Activated CD8-positive, alpha-beta T cell treated with anti-CD3 and anti-CD28 coated beads, Interleukin-2, amount 10 ng/mL, durations not matched to agents 7 days and 5 days (primary cell): ENCODE results near the gene MRGPRG. TPM values are rescaled to one million over a fixed set of nuclear protein-coding genes. Genes with fewer than 3 reads are reported as not detected.

Experiments
- ATAC-seq: fragments of 150-1000 bp; cut with Tn5 transposase; one replicate; pipeline ENCODE4 v1.10.0; 2021; ENCODE audit warnings: moderate library complexity
- CTCF ChIA-PET: fragments of 350-600 bp; sonication (Branson Sonifier 250); formaldehyde crosslinking; loops from one replicate; lab custom pipeline; 2021; ENCODE audit warnings: antibody characterized with exemption; lab: Charles Lee
- POLR2A ChIA-PET: fragments of 350-600 bp; sonication (Branson Sonifier 250); formaldehyde crosslinking; loops from one replicate; lab custom pipeline; 2021; ENCODE audit warnings: antibody characterized with exemption; lab: Charles Lee
- DNase-seq: peaks from one replicate; pipeline ENCODE4 v3.0.0-alpha.2; 2020
- H3K27ac Mint-ChIP-seq: one replicate; pipeline ENCODE4 v1.8.0; 2021; ENCODE audit warnings: mild to moderate bottlenecking, mixed read lengths
- H3K27me3 Mint-ChIP-seq: one replicate; pipeline ENCODE4 v1.8.0; 2021; ENCODE audit warnings: low read depth, mixed read lengths
- H3K36me3 Mint-ChIP-seq: one replicate; pipeline ENCODE4 v1.8.0; 2021; ENCODE audit warnings: low read depth, mixed read lengths
- H3K4me1 Mint-ChIP-seq: one replicate; pipeline ENCODE4 v1.8.0; 2021; ENCODE audit warnings: low read depth, mixed read lengths
- H3K4me3 Mint-ChIP-seq: one replicate; pipeline ENCODE4 v1.8.0; 2021; ENCODE audit warnings: mild to moderate bottlenecking, mixed read lengths
- H3K9me3 Mint-ChIP-seq: one replicate; pipeline ENCODE4 v1.8.0; 2022; ENCODE audit warnings: mixed read lengths; ENCODE audit not compliant: insufficient read depth
- total RNA-seq, 2 experiments: library from RNA; stranded (reverse); gene quantifications; one replicate each; pipeline ENCODE4 v1.2.3, GENCODE V29; 2021

The MRGPRG gene
- total RNA-seq, 2 experiments from 2014 or later, result not detected

DNA sequence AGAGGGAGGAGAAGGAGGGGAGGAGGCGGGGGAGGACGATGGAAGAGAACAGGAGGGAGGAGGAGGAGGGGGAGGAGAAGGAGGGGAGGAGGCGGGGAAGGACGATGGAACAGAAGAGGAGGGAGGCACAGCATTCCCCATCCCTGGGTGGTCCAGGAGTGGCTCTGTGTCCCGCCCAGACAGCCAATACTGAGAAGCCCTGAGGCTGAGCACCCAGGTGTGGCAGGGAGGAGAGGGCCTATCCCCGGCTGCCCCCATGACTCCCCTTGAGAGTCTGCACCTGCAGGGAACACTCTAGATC, 12.9 kb upstream of the MRGPRG start:
- Mint-ChIP-seq H3K36me3 (no peaks in the 10 kb centered on the region), H3K4me3 (no peak overlapping the region), H3K9me3 (no peaks in the 10 kb centered on the region), H3K4me1 (no peaks in the 10 kb centered on the region), H3K27ac (no peak overlapping the region), H3K27me3 (peaks cover 11% of the 10 kb centered on the region)
- DNase-seq (no peak), ATAC-seq (no peak)
- POLR2A ChIA-PET, result no interaction called here
- CTCF ChIA-PET, result no interaction called here

GRCh38 chr11:3230636-3231549, 12.3 kb upstream of the MRGPRG start:
- ATAC-seq (no peak), DNase-seq (no peak)
- Mint-ChIP-seq H3K4me1 (no peaks in the 10 kb centered on the region), H3K4me3 (no peak overlapping the region), H3K27ac (no peak overlapping the region), H3K9me3 (no peaks in the 10 kb centered on the region), H3K27me3 (peaks cover 11% of the 10 kb centered on the region), H3K36me3 (no peaks in the 10 kb centered on the region)
- ChIA-PET CTCF (no interaction called here), POLR2A (no interaction called here)

- no peak for ATAC-seq
- Mint-ChIP-seq H3K4me1 (no peaks in the 10 kb centered on the region), H3K27me3 (peaks cover 5% of the 10 kb centered on the region), H3K9me3 (no peaks in the 10 kb centered on the region), H3K27ac (no peak overlapping the region), H3K36me3 (no peaks in the 10 kb centered on the region), H3K4me3 (no peak overlapping the region)
- ChIA-PET POLR2A (no interaction called here), CTCF (no interaction called here)
- no peak for DNase-seq
Observed at GRCh38 chr11:3229673-3230630, 11.3 kb upstream of the MRGPRG start.

GRCh38 chr11:3228445-3228829, 9.8 kb upstream of the MRGPRG start:
- Mint-ChIP-seq H3K36me3 (no peaks in the 10 kb centered on the region), H3K4me3 (no peak overlapping the region), H3K4me1 (peaks cover under 1% of the 10 kb centered on the region), H3K9me3 (no peaks in the 10 kb centered on the region), H3K27ac (no peak overlapping the region), H3K27me3 (peaks cover 3% of the 10 kb centered on the region)
- ChIA-PET CTCF (no interaction called here), POLR2A (no interaction called here)
- DNase-seq (no peak), ATAC-seq (no peak)

GRCh38 chr11:3227568-3228444, 9.2 kb upstream of the MRGPRG start:
- Mint-ChIP-seq H3K4me1 (peaks cover 6% of the 10 kb centered on the region), H3K27me3 (peaks cover 7% of the 10 kb centered on the region), H3K4me3 (no peak overlapping the region), H3K9me3 (no peaks in the 10 kb centered on the region), H3K27ac (no peak overlapping the region), H3K36me3 (no peaks in the 10 kb centered on the region)
- CTCF ChIA-PET, result no interaction called here
- DNase-seq, result no peak
- no peak for ATAC-seq
- POLR2A ChIA-PET, result no interaction called here

DNA sequence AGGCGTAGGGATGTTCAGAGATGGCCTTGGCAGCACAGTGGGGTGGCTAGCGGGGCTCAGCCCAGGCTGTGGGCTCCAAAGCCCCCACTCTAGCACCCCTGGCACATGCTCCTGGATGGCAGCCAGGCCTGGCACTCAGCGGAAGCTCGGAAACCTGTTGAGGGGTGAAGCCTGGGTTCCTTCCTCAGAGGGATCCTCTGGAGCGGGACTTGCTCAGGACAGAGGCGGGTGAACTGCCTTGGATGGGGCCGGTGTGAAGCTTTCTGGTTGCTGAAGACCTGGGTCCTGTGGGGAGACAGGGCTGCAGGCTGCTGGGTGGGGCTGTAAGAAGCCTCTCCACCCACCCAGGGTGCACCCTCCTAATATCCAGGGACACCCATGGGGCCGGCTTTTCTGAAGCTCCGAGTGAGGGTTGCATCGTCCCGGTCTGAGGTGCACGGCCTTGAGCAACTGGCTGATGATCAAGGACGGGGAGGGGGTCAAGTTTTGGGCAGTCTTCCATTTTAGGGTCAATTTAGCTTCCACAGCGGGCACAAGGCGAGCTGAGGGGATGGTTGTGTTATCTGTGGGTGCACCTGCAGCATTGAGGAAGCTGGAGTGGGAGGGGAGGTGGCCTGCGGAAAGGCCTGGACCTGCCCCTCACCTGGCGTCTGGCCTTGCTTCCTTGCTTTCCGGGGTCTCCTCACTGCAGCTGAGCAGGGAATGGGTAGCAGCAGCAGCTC, 8.4 kb upstream of the MRGPRG start:
- H3K27me3 Mint-ChIP-seq, result peaks cover 7% of the 10 kb centered on the region
- H3K4me3 Mint-ChIP-seq, result no peak overlapping the region
- DNase-seq (no peak), ATAC-seq (no peak)
- POLR2A ChIA-PET, result no interaction called here
- no peaks in the 10 kb centered on the region for H3K36me3 Mint-ChIP-seq
- CTCF ChIA-PET, result no interaction called here
- H3K9me3 Mint-ChIP-seq, result no peaks in the 10 kb centered on the region
- peaks cover 8% of the 10 kb centered on the region for H3K4me1 Mint-ChIP-seq
- no peak overlapping the region for H3K27ac Mint-ChIP-seq

DNA sequence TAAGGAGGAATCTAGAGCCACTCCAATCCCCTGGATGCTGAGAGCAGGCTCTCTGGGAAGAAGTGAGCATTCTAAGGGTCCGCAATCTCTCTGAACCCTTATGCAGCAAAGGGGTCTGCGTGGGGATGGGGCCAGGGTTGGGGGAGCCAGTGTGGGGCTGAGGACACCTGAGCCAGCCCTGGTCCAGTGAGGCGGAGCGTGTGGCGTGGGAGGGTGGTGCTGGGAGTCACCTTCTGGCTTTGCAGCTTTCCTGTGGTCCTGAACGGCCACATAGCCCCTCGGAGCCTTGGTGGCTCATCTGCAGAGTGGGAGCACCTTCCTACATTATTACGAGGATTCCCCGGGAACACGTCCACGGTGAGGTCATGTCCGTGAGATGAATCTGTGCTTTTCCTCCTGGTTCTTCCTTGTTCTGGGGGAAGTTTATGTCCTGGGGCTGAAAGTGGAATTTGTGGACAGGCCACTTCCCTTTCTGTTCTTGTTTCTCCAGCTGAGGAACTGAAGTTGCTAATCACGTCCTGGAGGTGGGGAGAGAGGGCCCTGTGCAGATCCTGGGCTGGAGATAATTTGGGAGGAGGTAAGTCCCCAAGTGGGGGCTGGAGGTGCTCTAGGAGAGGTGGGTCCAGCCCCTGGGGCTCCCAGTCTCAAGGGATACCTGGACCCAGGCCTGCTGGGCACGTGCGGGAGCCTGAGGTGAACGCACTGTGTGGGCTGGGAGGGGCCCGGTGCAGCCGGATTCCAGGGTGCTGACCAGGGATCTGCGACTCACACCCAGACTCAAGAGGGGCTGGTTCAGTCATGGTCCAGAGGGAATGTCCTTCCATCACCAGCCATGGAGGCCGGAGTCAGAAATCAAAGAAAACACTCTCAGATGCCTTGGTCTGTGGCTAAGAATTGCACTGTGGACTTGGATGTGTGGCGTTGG, 7.5 kb upstream of the MRGPRG start:
- POLR2A ChIA-PET, result no interaction called here
- ATAC-seq, result no peak
- no peaks in the 10 kb centered on the region for H3K9me3 Mint-ChIP-seq
- H3K4me1 Mint-ChIP-seq, result peaks cover 8% of the 10 kb centered on the region
- no peak for DNase-seq
- CTCF ChIA-PET, result no interaction called here
- peaks cover 7% of the 10 kb centered on the region for H3K27me3 Mint-ChIP-seq
- no peak overlapping the region for H3K4me3 Mint-ChIP-seq
- H3K36me3 Mint-ChIP-seq, result no peaks in the 10 kb centered on the region
- H3K27ac Mint-ChIP-seq, result no peak overlapping the region

- CTCF ChIA-PET, result no interaction called here
- DNase-seq (peak; percentile 12), ATAC-seq (no peak)
- H3K4me3 Mint-ChIP-seq, result no peak overlapping the region
- H3K4me1 Mint-ChIP-seq, result peaks cover 8% of the 10 kb centered on the region
- H3K9me3 Mint-ChIP-seq, result no peaks in the 10 kb centered on the region
- no peak overlapping the region for H3K27ac Mint-ChIP-seq
- POLR2A ChIA-PET, result no interaction called here
- peaks cover 7% of the 10 kb centered on the region for H3K27me3 Mint-ChIP-seq
- no peaks in the 10 kb centered on the region for H3K36me3 Mint-ChIP-seq
Observed at GRCh38 chr11:3225159-3225758, 6.6 kb upstream of the MRGPRG start.

GRCh38 chr11:3224401-3225057, 5.9 kb upstream of the MRGPRG start:
- ChIA-PET CTCF (no interaction called here), POLR2A (no interaction called here)
- peak; percentile 12 for DNase-seq
- no peaks in the 10 kb centered on the region for H3K9me3 Mint-ChIP-seq
- ATAC-seq, result no peak
- H3K4me3 Mint-ChIP-seq, result no peak overlapping the region
- H3K27me3 Mint-ChIP-seq, result peaks cover 7% of the 10 kb centered on the region
- peaks cover 8% of the 10 kb centered on the region for H3K4me1 Mint-ChIP-seq
- H3K27ac Mint-ChIP-seq, result no peak overlapping the region
- H3K36me3 Mint-ChIP-seq, result no peaks in the 10 kb centered on the region

DNA sequence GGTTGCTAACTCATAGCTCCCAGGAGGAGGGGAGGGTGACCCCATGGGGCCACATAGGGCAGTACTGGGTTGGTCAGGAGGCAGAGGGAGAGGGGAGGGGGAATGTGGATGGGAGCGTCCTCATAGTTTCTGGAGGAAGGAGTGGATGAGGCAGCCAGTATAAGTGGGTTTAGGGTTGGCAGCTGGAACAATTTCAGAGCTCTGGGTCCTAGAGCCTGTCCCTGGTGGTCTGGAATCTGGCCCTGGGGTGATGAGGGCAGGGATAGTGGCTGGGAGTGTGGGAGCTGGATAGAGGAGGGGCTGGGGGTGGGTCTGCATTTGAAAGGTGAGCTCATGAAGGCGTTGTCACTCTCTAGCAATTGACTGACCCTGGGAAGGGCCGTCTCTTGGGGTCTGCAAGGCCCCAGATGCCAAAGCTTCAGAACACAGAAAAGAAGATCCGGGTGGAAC, 5.3 kb upstream of the MRGPRG start:
- DNase-seq, result peak; percentile 11
- ATAC-seq, result no peak
- H3K27me3 Mint-ChIP-seq, result peaks cover 7% of the 10 kb centered on the region
- H3K27ac Mint-ChIP-seq, result no peak overlapping the region
- CTCF ChIA-PET, result interaction anchor here (0.6 to 1.2 kb wide), 2 partner anchors 132 to 253 kb away, joined by 3 read pairs; no protein-coding TSS in a partner anchor
- no peaks in the 10 kb centered on the region for H3K36me3 Mint-ChIP-seq
- H3K4me1 Mint-ChIP-seq, result peaks cover 8% of the 10 kb centered on the region
- POLR2A ChIA-PET, result no interaction called here
- H3K4me3 Mint-ChIP-seq, result no peak overlapping the region
- H3K9me3 Mint-ChIP-seq, result no peaks in the 10 kb centered on the region
